T-helper 2 cell treated with Interferon-gamma antibody and Interleukin-4, amounts not matched to agents 100 ng/mL and 5 ng/mL, for 36 hours (primary cell): ENCODE results near the gene PLEKHF1. TPM values are rescaled to one million over a fixed set of nuclear protein-coding genes. Genes with fewer than 3 reads are reported as not detected.

Experiments
- intact Hi-C: fragments of 100-400 bp; cut with micrococcal nuclease; formaldehyde crosslinking; loops from one replicate; pipeline ENCODE4 v1.15.1; 2023
- total RNA-seq: library from RNA; stranded (reverse); gene quantifications from 2 replicates; pipeline ENCODE4 v1.2.3, GENCODE V29; 2022

Gene PLEKHF1
- total RNA-seq, 1 donor from 2014 or later, result 37.0 TPM

DNA sequence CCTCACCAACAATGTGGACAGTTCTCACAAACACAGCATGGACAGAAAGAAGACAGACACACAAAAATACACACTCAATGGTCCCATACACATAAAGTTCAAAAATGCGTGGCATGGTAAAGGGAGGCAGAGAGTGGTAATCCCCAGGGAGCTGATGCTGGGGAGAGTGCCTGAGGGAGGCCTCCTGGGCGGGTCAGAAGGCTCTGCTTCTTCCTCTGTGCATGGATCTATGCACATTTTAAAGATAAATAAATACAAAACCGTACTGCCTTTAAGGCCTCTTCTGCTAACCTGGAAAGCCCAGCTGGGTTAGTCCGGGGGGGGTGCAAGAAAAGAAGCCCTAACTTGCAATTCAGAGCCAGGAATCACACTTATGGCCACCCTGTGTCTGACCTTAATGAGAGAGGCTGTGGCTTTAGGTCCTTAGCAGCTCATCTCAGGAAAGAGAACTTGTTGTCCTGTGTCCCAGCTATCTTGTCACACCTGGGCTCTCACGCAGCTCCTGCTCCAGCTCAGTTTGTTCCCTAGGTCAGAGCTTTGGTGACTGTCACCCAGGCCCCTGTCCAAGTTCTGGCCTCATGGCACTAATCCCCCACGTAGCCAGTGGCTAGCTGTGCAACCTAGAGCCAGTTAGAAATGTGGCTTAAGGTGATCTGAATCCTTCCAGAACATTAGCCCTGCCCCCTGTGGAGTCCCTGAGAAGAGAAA lies 30.7 kb upstream of the PLEKHF1 start:
- intact Hi-C loops, result no loop called here

DNA sequence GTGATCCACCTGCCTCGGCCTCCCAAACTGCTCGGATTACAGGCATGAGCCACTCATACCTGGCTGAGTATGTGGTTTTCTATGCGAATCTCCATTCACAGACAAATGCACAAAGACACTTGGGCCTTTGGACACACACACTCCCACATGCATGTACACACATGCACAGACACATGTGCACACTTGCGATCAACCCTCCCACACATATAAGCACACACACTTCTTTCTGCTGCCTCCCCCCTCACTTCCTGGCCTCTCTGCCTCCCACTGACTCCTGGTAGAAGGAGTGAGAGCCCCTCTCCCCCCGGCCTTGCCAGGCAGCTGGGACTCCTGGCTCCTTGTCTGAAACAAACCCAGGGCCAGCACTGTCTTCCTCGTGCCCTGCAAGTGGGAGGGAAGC lies 29.3 kb upstream of the PLEKHF1 start:
- intact Hi-C loops, result no loop called here

DNA sequence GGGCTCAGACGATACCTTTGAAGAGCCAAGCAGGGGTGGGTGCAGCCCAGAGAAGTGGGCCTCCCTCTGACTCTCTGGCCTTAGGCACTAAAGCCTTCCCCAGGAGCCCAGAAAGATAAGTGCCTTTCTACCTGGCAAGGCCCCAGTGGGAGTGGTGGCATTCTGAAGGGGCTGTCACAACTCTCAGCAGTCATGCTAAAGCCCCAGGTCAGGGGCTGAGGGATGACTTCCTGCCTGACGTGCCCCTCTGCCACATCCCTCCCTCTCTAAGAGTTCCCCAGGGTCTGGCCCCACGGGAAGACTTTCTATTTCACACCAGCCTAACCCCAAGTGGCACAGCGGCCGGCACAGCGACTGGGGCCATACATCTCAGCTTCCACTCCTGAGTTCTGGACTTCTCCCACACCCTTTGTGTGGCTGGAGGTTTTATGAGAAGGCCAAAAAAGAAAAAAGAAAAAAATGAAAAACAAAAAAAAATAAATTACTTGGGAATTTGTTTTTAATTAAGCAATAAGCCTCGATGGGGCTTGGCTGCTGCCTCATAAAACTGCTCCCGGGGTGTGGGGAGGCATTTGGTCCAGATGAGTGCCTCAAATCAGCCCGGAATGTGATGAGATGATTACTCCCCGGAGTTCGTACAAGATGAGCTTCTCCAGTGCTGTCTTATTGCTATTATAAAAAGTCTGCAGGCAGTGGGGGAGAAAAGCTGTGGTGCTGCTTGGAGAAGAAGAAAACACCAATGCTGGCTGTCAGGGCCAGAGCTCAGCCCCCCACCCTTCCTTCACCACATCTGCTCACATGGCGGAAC lies 28.5 kb upstream of the PLEKHF1 start:
- intact Hi-C loops, result no loop called here

DNA sequence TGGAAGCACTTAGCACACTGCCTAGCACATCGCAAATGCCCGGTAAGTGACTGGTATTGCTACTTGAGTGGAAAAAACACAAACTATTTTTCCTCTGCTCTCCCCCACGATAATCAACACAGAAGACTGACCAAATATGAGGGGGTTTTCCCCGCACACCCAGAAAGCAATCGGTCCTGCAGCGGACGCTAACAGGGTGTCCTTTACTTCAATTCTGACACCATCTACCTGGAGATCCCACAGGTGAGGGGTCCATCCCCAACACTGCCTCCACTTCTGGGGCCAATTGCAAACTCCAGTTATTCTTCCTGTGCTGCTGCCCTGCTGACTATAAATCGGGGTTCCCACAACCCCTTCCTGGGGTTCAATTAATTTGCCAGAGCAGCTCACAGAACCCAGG lies 26.2 kb upstream of the PLEKHF1 start:
- intact Hi-C loops, result no loop called here

DNA sequence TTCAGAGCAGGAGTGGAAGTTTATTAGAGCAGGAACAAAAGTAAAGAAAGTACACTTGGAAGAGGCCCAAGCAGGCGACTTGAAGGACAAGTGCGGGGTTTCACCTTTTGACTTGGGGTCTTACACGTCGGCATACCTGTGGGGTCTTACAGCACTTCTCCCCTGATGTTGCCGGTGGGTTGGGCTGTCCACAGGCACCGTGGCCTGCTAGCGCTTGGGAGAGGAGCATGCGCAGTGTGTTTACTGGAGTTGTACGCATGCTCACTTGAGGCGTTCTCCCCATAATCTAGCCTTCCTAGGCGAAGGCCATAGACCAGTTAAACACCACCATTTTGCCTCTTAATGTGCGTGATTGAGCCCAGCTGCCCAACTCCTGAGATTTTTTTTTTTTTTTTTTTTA lies 25.0 kb upstream of the PLEKHF1 start:
- intact Hi-C loops, result no loop called here

DNA sequence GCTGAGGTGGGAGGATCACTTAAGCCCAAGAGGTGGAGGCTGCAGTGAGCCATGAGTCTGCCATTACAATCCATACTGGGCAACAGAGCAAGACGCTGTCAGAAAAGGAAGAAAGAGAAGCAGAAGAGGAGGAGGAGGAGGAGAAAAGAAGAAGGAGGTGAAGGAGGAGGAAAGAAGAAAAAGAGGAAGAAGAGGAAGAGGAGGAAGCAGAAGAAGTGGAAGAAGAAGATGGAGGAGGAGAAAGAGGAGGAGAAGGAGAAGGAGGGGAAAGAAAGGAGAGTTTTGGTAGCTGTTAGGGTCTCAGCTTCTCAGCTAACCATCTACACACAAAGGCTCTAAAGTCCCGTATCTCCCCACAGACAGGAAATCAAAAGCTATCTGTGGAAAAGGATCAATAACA lies 23.7 kb upstream of the PLEKHF1 start:
- intact Hi-C loops, result no loop called here

DNA sequence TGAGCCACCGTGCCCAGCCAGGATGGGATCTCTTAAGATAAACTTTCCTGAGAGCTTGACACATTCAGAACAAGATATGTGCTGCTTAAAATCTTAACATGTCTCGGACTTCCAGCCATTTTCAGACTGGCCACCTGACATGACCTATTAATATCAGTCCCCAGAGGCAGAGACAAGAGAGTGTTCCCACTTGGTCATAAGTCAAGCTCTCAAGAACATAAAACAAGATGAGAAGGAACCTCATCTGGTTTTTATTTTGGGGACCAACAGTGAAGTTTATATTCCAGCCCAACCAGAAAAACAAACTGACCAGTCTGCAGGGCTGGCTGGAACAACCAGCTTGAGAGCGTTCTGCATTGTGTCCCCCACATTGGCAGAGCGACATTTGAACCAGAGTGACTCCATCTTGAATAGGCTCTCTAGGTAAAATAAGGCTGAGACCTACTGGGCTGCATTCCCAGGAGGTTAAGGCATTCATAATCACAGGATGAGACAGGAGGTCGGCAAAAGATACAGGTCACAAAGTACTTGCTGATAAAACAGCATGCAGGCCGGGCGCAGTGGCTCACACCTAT lies 21.8 kb upstream of the PLEKHF1 start:
- intact Hi-C loops, result no loop called here

DNA sequence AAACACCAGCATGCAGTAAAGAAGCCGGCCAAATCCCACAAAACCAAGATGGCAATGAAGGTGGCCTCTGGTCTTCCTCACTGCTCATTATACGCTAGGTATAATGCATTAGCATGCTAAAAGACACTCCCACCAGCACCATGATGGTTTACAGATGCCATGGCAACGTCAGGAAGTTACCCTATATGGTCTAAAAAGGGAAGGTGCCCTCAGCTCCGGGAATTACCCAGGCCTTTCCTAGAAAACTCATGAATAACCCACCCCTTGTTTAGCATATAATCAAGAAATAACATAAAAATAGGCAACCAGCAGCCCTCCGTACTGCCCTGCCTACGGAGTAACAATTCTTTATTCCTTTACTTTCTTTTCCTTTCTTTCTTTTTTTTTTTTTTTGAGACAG lies 21.1 kb upstream of the PLEKHF1 start:
- intact Hi-C loops, result no loop called here

DNA sequence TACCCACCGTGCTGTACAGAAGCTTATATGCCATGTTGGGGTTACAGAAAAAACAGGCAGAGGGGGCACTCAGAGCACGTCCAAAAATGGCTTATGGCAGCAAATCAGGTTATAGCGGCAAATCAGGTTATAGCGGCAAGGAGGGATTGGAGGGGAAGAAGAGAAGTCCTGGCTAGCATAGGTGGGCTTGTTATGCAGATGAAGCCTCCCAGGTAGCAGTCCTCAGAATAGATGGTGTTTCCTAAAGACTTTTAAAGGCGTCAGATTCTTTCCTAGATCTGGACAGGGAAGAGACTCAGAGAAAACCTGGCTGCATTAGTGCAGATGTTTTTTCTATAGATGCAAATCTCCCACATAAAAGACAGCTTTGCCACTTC lies 19.8 kb upstream of the PLEKHF1 start:
- intact Hi-C loops, result no loop called here

DNA sequence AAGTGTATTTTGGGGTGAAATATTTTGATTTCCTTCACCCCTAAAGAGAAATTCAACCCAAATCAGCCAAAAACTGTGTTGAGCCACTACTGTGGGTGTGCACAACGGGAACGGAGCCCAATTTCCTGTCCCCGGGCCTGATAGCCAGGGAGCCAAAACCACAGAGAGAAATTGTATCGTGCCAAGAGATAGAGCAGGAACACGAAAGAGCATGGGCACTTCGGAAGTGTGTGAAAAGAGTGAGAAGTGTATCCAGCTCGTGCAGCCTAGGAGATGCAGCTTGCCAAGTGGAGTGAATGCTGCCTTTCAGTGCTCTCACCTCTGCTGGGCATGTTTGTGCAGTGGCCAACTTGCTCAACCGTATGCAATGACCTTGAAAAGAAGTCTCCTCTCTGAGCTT lies 19.4 kb upstream of the PLEKHF1 start:
- intact Hi-C loops, result no loop called here

DNA sequence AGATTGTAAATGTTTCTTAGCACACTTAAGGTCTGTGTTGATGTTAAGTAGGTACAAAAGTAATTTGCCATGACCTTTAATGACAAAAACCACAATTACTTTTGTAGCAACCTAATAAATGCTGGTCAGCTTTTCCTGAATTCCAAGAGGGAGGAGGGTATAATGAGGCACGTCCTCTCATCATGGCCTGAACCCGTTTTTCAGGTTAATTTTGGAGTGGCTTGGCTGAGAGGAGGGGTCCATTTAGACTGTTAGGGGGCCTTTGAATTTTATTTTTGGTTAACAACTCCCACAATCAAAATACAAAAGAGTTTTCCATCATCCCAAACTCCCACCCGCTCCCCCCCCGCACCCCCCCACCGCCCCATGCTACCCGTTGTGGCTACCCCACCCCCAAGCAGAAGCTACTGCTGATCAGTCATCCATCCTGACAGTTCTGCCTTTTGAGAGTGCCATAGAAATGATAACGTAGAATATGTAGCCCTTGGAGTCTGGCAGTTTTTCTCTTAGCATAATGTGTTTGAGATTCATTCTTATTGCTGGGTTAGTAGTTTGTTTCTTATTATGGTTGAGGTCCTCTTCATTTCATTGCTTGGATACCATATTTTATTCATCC lies 14.4 kb upstream of the PLEKHF1 start:
- intact Hi-C loops, result no loop called here

DNA sequence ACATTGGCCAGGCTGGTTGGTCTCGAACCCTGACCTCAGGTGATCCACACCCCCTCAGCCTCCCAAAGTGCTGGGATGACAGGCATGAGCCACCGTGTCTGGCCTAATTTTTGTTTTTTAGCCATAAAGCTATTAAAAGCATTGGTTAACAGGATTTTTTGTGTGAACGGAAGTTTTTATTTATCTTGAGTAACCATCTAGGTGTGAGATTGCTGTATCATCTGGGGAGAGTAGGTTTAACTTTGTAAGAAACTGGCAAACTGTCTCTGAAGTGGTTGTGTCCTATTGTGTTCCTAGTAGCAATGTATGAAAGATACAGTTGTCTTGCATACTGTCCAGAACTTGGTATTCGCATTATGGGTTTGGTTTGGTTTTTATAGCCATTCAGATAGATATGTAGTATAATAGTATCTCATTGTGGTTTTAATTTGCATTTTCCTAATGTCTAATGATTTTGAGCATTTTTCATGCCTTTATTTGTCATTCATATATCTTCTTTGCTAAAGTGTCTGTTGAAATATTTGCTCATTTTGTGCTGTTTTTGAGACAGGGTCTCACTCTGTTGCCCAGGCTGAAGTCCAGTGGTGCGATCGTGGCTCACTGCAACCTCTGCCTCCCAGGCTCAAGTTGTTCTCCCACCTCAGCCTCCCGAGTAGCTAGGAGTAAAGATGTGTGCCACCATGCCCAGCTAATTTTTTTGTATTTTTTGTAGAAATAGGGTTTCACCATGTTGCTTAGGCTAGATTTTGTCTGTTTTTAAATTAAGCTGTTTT lies 13.5 kb upstream of the PLEKHF1 start:
- intact Hi-C loops, result no loop called here

DNA sequence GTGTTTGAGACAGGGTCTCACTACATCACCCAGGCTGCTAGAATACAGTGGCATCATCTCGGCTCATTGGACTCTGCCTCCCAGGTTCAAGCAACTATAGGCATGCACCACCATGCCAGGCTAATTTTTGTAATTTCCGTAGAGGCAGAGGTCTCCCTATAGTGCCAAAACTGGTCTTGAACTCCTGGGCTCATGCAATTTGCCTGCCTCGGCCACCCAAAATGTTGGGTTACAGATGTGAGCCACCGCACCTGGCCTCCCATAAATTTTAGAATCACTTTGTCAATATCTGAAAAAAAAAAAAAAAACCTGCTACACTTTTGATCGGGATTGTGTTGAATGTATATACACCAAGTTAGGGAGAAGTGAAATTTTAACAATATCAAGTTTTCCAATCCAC lies 11.9 kb upstream of the PLEKHF1 start:
- intact Hi-C loops, result no loop called here

DNA sequence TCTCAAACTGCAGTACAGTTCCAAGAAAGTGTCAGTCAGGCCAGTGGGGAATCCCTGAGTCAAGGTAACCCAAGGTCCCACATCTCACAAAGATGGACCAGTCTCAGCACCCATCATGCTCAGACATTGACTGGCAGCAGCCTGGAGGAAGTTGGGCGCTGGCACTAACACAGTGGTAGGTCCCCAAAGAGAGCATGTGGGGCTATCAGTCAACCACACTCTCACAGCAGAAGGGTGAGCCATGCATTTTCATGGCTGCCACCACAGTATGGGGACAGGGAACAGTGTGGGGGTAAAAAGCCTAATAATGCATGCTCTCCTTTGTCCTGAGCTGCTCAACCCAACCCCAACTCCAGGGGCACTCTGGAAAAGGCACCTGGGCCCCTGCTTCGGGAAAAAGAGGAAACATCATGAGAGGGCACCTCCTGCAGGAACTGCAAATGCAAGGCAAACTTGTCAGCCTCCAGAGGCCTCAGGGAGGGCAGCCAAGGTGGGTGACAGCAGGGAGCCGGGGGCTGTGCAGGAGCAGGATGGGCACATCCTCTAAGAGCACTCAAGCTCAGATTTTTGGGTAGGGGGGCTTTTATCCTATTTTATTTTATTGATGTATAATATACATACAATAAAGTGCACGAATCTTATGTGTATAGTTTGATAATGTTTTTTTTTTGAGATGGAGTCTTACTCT lies 9.5 kb upstream of the PLEKHF1 start:
- intact Hi-C loops, result no loop called here

DNA sequence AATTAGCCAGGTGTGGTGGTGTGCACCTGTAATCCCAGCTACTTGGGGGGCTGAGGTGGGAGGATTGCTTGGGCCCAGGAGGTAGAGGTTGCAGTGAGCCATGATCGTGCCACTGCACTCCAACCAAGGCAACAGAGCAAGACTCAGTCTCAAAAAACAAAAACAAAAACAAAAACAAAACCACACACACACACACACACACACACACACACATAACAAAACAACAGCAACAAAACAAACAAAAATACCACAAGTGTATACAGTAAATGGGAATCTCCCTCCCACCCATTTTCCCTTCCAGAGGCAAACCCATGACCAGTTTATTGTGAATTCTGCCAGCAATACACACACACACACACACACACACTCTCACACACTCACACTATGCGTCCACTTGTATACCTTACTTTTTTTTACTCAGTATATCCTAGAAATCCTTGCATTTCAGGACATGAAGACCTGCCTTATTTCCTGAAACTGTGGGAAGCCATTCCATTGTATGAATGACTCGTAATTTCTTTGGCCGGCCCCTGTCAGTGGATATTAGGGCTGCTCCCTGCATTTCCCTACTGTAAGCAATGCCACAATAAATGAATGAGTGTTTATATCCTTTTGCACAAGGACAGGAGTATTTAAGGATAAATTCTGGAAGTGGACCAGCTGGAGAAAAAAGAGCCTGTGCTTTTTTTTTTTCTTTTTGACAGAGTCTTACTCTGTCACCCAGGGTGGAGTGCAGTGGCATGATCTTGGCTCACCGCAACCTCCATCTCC lies 6.9 kb upstream of the PLEKHF1 start:
- intact Hi-C loops, result no loop called here

DNA sequence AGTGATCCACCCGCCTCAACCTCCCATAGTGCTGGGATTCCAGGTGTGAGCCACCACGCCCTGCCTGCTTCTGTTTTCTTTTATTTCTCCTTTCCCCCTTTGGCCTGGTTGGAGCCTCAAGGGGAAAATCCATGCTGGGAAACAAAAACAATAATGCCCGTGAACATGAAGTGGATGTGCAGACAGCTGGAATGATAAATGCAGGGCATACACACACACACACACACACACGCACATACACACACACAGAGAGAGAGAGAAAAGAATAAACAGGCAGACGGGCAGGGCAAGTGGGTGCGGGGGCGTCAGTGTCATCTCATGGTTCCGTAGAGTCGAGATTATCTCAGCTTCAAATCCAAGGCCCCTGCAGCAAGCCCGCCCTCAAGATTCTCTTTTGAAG lies 4.4 kb upstream of the PLEKHF1 start:
- intact Hi-C loops, result no loop called here

DNA sequence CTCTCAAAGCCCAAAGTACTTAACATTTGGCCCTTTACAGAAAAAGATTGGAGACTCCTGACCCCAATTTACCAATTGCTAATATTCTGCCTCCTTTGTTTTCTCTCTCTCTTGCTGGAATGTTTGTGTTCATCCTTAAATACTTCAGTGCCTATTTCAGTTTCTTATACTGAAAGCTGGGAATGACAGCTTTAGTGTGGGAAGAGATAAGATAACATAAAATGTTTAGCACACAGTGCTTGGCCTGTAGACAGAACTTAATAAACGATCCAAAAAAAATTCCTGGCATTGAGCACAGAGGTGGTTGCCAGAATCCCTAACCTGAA lies 3.0 kb upstream of the PLEKHF1 start:
- intact Hi-C loops, result no loop called here

DNA sequence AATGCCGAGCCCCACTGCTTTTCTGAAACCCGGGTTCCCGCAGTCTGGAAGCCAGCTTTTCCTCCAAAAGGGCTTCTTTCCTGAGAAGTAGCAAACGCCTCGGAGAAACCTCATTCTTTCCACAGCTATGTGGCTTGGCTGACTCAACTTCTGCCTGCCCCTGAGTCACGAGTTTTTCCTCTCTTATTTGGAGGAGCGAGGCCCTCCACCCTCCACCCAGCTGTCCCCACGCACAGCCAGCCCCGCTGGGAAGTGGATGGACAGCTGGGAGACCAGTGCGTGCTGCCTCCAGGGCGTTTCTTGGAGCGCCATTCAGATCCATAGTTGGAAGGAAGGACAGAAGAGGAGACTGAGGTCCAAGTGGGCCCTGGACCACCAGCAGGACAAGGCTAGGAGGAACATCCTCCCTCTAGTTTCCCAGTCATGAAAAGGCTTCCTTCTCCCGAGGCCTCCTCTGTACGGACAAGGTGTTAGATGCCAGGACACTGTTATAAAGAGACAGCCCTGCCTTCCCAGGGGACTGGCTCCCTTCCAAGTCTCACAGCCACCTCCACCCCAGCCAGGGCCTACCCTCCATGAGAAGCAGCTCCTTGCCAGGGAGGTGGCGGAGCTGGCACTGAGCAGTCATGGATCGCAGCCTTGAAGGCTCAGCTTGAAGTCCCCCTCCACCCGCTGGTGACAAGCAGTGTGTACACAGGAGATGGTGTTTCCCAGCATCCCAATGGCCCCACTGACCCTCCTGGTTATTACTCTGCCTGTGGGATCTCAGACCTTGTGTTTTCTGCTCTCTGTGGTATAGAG lies 2.5 kb upstream of the PLEKHF1 start:
- intact Hi-C loops, result no loop called here
